Common myeloid progenitor, CD34-positive (primary cell): Measurements from ENCODE around the gene COL28A1.

Source experiments
- CTCF ChIA-PET: fragments of 350-600 bp; sonication (Branson Sonifier 250); formaldehyde crosslinking; loops from one replicate; lab custom pipeline; 2021; ENCODE audit warnings: antibody characterized with exemption; lab: Charles Lee
- POLR2A ChIA-PET: fragments of 350-600 bp; sonication (Branson Sonifier 250); formaldehyde crosslinking; loops from one replicate; lab custom pipeline; 2021; ENCODE audit warnings: antibody characterized with exemption; lab: Charles Lee
- DNase-seq, 3 donors: peaks; one replicate each; pipeline versions ENCODE4 v3.0.0 to v3.0.0-alpha.2; 2013
- H3K27ac ChIP-seq, 2 experiments: 1 replicate in 1 of 2; 2 replicates in 1 of 2; pipeline ENCODE4 v1.7.0; 2013; ENCODE audit warnings: inconsistent platforms in 2 of 2, low read length in 2 of 2, mild to moderate bottlenecking in 2 of 2, low read depth in 1 of 2, moderate library complexity in 1 of 2; ENCODE audit not compliant: severe bottlenecking in 2 of 2, insufficient read depth in 1 of 2, poor library complexity in 1 of 2
- H3K27me3 ChIP-seq, 5 experiments: replicated peaks in 2 of 5; 1 replicate in 3 of 5; 2 replicates in 2 of 5; pipeline versions ENCODE4 v1.6.1 to v1.7.0; 2013; ENCODE audit warnings: low read length in 4 of 5, mild to moderate bottlenecking in 2 of 5, moderate library complexity in 2 of 5, inconsistent platforms in 1 of 5; ENCODE audit not compliant: insufficient read depth in 5 of 5, control insufficient read depth in 4 of 5
- H3K36me3 ChIP-seq, 4 experiments: 1 replicate in 2 of 4; 2 replicates in 2 of 4; pipeline versions ENCODE4 v1.6.1 to v1.7.0; 2013; ENCODE audit warnings: low read length in 3 of 4, control low read depth in 1 of 4, mild to moderate bottlenecking in 1 of 4; ENCODE audit not compliant: control insufficient read depth in 4 of 4, insufficient read depth in 4 of 4
- H3K4me1 ChIP-seq, 4 experiments: 1 replicate in 3 of 4; 2 replicates in 1 of 4; pipeline versions ENCODE4 v1.6.1 to v1.7.1; 2013; ENCODE audit warnings: low read length in 3 of 4, mild to moderate bottlenecking in 3 of 4, control low read depth in 1 of 4, inconsistent platforms in 1 of 4, moderate library complexity in 1 of 4; ENCODE audit not compliant: control insufficient read depth in 4 of 4, insufficient read depth in 4 of 4; ENCODE audit errors: control extremely low read depth in 1 of 4
- H3K4me3 ChIP-seq, 7 experiments: 1 replicate in 4 of 7; 2 replicates in 3 of 7; pipeline versions ENCODE4 v1.5.1 to v1.7.0; 2013; ENCODE audit warnings: mild to moderate bottlenecking in 7 of 7, low read length in 6 of 7, moderate library complexity in 6 of 7, inconsistent platforms in 2 of 7, low read depth in 2 of 7, control low read depth in 1 of 7; ENCODE audit not compliant: insufficient read depth in 4 of 7, control insufficient read depth in 1 of 7; ENCODE audit errors: extremely low read depth in 1 of 7
- H3K9me3 ChIP-seq, 5 experiments: 1 replicate in 4 of 5; 2 replicates in 1 of 5; pipeline versions ENCODE4 v1.6.1 to v1.7.1; 2013; ENCODE audit warnings: low read length in 4 of 5, mild to moderate bottlenecking in 2 of 5, inconsistent platforms in 1 of 5, low read depth in 1 of 5, moderate library complexity in 1 of 5; ENCODE audit not compliant: control insufficient read depth in 4 of 5, insufficient read depth in 2 of 5; ENCODE audit errors: control extremely low read depth in 1 of 5
- WGBS: methylation state at CpG from one replicate; pipeline ENCODE4 v1.1.5; 2013; ENCODE audit not compliant: insufficient coverage; 5-methylcytosine and 5-hydroxymethylcytosine counted together

The COL28A1 gene

DNA sequence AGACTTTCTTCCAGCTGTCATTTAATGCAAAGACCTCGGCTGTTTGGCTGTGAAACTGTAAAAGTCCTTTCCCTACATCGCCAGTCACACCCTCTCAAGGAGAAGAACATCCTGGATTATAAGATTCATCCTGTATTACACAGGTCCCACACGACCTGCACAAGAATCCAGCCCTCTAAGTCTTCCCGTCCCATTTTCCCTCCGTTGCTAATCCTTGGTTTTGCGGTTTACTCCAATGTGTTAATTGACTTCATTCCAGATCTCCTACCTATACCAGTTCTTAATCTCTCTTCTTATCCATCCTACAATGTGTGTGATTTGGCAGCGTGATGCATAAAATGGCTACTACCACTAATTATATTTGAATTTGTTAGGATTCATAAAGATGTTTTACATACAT, 110.4 kb downstream of the COL28A1 start:
- Histone ChIP-seq H3K27ac (no peak overlapping the region), H3K9me3 (no peaks in the 10 kb centered on the region), H3K27me3 (no peaks in the 10 kb centered on the region), H3K4me3 (no peak overlapping the region), H3K36me3 (no peaks in the 10 kb centered on the region), H3K4me1 (peaks cover 0 to 10% (median 2%) of the 10 kb centered on the region in 4 experiments)
- CTCF ChIA-PET, result interaction anchor here (0.9 to 3.5 kb wide), 5 partner anchors 9 to 880 kb away, joined by 3 to 10 read pairs (median 4); no protein-coding TSS in a partner anchor
- WGBS, result 89% methylated on average over 6 of the region's 7 CpGs
- DNase-seq, result no peak
- POLR2A ChIA-PET, result no interaction called here

DNA sequence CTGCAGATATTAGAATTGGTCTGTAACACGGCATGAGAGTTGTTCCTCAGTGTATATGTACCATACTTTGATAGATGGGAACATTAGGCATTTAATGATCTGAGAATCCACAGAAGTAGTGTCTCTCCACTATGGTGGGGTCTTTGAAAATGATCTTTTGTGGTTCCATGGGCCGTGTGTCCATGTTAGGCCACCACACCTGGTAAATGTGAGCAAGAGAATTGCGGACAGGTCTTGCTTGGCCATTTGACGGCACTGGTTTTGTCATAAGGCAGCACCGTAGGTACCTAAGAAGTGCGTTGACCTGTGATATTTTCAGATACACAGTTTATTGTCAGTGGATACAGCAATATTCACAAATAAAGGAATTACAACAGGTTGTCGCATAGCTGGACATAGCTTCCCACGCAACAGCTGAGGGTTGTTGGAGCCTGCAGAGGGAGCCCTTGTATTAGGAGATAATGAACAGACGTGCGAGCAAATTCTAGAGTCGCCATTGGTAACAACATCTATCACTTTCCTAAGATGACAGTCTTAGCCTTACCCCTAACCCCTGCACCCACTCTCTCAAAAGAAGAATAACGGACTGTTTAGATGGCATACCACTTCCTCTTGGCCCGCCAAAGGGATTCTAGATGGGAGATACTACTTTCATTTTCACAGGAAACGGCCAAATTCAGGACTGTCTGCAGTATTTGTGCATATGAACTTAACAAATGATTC, 111.4 kb downstream of the COL28A1 start:
- ChIA-PET POLR2A (no interaction called here), CTCF (interaction anchor here (0.6 to 3.5 kb wide), 8 partner anchors 117 to 881 kb away, joined by 3 to 10 read pairs (median 4); no protein-coding TSS in a partner anchor)
- Histone ChIP-seq H3K9me3 (no peaks in the 10 kb centered on the region), H3K4me1 (peaks cover 0 to 10% (median 2%) of the 10 kb centered on the region in 4 experiments), H3K27ac (peak overlapping the region; percentile 21), H3K36me3 (no peaks in the 10 kb centered on the region), H3K4me3 (peak overlapping the region in 6 of 7 experiments; percentile 15 to 81 (median 68)), H3K27me3 (no peaks in the 10 kb centered on the region)
- WGBS, result 40% methylated on average over 10 of the region's 14 CpGs
- DNase-seq, result peak; percentile 63 to 81 (median 81)

DNA sequence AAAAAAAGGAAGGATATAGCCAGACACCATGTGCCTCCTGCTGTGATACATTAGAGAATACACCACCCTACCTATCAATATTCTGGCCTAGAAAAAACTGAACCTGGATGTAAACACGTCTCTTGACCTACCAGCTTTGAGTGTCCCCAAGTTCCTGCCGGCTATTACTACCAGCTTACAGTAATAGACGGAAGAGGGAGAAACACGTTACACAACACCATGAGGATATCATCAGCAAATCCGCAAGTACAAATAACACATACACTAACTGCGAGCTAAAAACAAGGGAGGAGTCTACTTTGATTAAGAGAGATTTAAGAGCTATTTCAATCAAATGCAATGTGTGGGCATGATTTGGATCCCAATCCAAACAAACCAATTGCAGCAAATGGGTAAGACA, 113.0 kb downstream of the COL28A1 start:
- WGBS, result 100% methylated on average over 2 of the region's 6 CpGs
- peaks cover 2 to 13% (median 4%) of the 10 kb centered on the region in 4 experiments for H3K4me1 ChIP-seq
- POLR2A ChIA-PET, result interaction anchor here (0.7 kb wide), 1 partner anchor 54 kb away, joined by 3 read pairs; no protein-coding TSS in a partner anchor
- no peak overlapping the region for H3K27ac ChIP-seq
- H3K36me3 ChIP-seq, result no peaks in the 10 kb centered on the region
- no peak for DNase-seq
- no peaks in the 10 kb centered on the region for H3K9me3 ChIP-seq
- no peaks in the 10 kb centered on the region for H3K27me3 ChIP-seq
- CTCF ChIA-PET, result interaction anchor here (0.6 to 3.5 kb wide), 3 partner anchors 117 to 320 kb away, joined by 3 to 10 read pairs (median 3); no protein-coding TSS in a partner anchor
- H3K4me3 ChIP-seq, result no peak overlapping the region

DNA sequence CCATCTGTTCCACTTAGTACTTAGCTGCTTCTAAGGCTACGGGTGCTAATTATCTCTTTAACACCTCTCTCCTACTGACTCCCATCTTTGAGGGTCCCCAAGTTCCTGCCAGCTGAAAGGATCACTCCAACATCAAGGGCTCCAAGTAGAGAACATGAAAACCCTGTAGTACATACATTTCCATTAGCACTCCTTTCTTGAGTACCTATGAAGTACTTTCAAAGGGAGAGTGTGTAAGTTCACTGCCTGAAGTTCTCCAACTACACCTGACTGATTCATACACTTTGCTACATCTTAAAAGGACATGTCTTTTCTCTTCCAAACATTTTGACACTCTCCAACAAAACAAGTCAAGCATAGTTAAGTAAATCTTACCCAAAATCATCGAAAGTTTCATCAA, 113.8 kb downstream of the COL28A1 start:
- ChIA-PET CTCF (no interaction called here), POLR2A (no interaction called here)
- H3K27me3 ChIP-seq, result no peaks in the 10 kb centered on the region
- DNase-seq, result no peak
- H3K36me3 ChIP-seq, result no peaks in the 10 kb centered on the region
- H3K27ac ChIP-seq, result no peak overlapping the region
- H3K9me3 ChIP-seq, result no peaks in the 10 kb centered on the region
- WGBS, result 56% methylated on average over 2 of the region's 2 CpGs
- H3K4me3 ChIP-seq, result no peak overlapping the region
- peaks cover 3 to 14% (median 6%) of the 10 kb centered on the region in 4 experiments for H3K4me1 ChIP-seq

DNA sequence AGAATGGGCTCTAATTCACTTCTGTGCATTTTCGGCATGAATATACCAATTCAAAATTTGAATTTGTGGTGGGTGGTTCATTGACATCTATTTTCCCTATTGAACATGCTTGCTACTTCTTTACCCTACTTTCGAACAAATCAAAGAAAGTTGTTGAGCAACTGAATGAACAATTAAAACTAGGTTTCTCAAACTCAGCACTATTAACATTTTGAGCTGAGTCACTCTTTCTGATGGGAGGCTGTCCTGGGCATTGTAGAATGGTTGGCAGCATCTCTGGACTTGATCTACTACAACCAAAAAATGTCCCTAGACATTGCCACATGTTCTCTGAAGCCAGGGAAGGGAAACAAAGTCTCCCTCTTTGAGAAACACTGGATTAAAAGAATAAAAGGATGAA, 116.7 kb downstream of the COL28A1 start:
- CTCF ChIA-PET, result no interaction called here
- no peaks in the 10 kb centered on the region for H3K36me3 ChIP-seq
- peaks cover 1 to 12% (median 7%) of the 10 kb centered on the region in 4 experiments for H3K4me1 ChIP-seq
- WGBS, result no CpG with 5 or more reads among the region's 2 CpGs
- DNase-seq, result no peak
- POLR2A ChIA-PET, result no interaction called here
- no peak overlapping the region for H3K4me3 ChIP-seq
- no peak overlapping the region for H3K27ac ChIP-seq
- H3K27me3 ChIP-seq, result no peaks in the 10 kb centered on the region
- no peaks in the 10 kb centered on the region for H3K9me3 ChIP-seq

DNA sequence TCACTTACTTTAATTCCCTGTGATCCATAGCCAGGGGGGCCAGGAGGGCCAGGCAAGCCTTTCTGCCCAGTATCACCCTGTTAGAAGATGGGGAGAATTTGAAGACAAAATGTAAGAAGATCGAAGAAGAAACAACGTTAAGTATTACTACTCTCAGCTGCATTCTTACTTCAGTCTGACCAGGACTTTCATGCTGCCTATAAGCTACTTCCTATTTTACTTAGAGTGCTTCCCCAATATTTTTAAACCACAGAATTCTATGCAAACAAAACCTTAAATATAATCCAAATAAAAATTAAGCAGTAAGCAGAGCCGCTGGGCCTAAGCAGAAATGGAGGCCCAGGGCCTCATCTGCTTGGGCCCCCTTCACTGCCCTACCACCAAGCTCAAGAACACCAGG, 117.8 kb downstream of the COL28A1 start:
- Histone ChIP-seq H3K27me3 (no peaks in the 10 kb centered on the region), H3K36me3 (no peaks in the 10 kb centered on the region), H3K27ac (no peak overlapping the region), H3K9me3 (no peaks in the 10 kb centered on the region), H3K4me1 (peaks cover 0 to 12% (median 5%) of the 10 kb centered on the region in 4 experiments), H3K4me3 (no peak overlapping the region)
- ChIA-PET CTCF (no interaction called here), POLR2A (no interaction called here)
- whole genome bisulfite sequencing, result 10% methylated on average over 2 of the region's 3 CpGs
- DNase-seq, result peak in 2 of 3 donors; percentile 36 to 47

DNA sequence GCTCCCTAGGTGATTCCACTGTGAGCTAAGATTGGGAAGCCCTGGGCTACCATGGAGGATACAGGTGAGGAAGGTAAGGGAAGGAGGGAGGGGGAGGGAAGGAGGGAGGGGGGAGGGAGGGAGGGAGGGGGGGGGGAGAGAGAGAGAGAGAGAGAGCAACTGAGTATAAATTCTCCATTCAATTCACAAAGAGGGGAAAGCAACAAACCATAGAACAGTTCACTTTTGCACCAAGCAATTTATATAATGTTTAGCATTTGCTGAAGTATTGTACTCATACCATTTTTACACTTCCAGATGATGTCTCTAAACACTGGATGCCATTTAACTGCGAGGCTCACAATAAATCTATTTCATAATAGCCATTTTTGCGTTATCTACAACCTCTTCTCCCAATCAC, 118.3 kb downstream of the COL28A1 start:
- H3K4me3 ChIP-seq, result no peak overlapping the region
- H3K27me3 ChIP-seq, result no peaks in the 10 kb centered on the region
- H3K9me3 ChIP-seq, result no peaks in the 10 kb centered on the region
- ChIA-PET POLR2A (no interaction called here), CTCF (no interaction called here)
- no peaks in the 10 kb centered on the region for H3K36me3 ChIP-seq
- no peak overlapping the region for H3K27ac ChIP-seq
- DNase-seq, result no peak
- WGBS, result 70% methylated on average over 2 of the region's 2 CpGs
- H3K4me1 ChIP-seq, result peaks cover 0 to 12% (median 5%) of the 10 kb centered on the region in 4 experiments
